ENCODE data around the gene OGFOD3.
"Not testable (repeated sequence)": the region's sequence is repeated elsewhere in the genome, so short reads cannot be mapped to it uniquely, and the experiment has no call there.

OGFOD3 gene, protein sequence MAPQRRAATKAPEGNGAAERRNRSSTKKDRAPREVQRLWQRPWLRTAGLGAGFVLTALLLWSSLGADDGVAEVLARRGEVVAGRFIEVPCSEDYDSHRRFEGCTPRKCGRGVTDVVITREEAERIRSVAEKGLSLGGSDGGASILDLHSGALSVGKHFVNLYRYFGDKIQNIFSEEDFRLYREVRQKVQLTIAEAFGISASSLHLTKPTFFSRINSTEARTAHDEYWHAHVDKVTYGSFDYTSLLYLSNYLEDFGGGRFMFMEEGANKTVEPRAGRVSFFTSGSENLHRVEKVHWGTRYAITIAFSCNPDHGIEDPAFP

DNA sequence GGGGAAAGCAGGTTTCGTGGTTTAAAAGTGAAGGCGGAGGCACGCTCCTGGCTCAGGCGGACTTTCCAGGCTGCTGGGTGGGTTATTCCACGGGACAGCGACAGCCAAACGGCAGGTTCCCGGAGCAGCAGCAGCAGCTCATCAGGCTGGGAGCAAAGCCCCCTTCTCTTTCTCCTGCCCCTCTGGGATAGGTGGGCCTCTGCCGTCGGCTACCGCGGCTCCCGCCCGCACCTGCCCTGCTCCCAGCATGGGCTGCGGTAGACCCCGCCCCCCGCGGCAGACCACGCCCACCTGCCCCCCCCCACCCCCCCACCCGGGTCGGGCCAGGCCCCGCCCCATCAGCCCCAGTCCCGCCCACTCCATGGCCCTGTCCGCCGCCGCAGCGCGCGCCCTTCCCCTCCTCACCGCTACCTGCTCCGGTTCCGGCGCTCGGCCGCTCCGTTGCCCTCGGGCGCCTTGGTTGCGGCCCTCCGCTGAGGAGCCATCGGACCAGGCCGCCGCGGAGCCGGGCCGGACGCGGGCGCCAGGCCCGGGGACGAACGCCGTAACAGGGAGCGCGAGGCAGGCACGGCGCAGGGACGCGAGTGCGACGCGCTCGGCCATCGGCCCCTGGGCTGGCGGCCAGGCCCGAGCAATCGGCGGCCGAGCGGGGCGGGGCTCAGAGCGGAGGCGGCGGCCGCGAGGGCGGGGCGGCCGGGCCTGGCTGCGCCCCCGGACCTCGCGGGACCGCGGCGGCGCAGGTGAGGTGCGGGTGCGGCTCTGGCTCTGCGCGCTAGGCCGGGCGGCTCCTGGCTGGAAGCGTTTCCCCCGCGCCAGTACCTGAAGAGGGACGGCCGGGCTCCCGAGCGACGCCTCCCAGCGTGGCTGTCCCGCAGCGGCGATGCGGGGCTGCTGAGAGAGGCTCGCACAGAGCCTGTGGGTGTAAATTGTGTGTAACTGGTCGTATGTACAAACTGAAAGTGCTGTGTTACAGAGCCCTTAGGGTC lies at the start of gene OGFOD3, which contains the start of gene HEXD:
Gene OGFOD3 (minus strand): TSS at position 586 of the 986 bp plus-strand sequence. CDS start 101 bp downstream, at position 485.
Gene HEXD (plus strand): TSS at position 347 of the 986 bp plus-strand sequence. CDS start 1,453 bp downstream, outside the sequence.
- DNase-seq: peak; percentile 87

DNA sequence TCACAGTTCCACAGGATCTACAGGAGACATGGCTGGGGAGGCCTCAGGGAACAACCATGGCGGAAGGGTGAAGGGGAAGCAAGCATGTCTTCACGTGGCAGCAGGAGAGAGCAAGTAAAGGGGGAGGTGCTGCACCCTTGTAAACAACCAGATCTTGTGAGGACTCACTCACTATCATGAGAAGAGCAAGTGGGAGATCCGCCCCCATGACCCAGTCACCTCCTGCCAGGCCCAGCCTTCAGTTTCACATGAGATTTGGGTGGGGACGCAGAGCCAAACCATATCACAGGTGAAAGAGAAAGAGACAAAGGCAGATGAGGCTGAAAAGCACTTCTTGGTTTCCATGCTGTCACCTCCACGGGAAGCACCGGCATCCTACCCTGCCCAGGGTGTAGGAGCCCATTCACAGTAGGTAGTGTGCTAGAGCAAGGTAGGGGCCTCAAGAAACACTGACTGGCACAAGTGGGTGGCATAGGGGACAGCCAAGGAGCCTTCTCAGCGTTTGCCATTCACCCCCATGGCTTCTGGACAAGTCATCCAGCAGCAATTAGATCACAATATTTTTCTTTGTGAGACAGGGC lies 46.7 kb upstream of the OGFOD3 start:
- no peak for DNase-seq

DNA sequence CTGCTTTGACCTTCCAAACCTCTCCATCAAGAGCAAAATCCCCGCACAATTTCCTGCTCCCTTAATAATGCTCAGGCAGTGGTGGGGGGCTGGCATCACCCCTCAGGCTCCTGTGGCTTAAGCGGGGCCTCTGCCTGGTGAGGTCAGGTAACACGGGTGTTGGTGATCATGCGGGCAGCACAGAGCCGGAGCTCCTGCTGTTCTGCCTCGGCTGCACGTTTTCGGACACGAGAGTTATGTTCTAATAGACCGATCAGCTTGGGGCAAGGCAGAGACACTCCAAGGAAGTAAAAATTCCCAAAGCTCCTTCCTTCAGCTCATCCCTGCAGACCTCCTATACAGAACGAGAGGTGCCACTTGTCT lies 46.2 kb upstream of the OGFOD3 start:
- no peak for DNase-seq

DNA sequence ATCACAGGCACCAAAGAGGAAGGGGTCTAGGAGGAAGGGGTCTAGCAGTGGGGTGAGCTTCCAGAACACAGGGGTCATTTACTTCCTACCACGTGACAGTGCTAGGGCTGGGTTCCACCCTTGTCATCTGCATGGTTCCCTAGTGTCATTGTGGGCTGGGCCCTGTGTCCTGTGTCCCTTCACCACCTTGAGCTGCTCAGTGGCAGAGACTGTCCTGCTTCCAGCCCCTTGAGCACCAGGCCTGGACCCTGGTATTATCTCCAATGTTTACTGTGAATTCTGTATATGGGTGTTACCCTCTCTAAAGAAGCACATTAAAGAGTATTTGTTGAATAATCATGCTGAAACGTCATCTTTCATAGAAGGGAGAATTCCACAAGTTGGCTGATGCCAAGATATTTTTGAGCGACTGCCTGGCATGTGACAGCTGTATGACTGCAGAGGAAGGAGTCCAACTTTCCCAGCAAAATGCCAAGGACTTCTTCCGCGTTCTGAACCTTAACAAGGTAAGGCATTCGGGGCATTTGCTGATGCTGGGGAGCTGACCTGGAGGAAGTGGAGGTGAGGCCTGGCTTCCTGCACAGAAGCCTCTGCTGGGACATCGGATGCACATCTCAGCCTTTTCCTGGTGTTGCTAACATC lies 45.7 kb upstream of the OGFOD3 start:
- no peak for DNase-seq

DNA sequence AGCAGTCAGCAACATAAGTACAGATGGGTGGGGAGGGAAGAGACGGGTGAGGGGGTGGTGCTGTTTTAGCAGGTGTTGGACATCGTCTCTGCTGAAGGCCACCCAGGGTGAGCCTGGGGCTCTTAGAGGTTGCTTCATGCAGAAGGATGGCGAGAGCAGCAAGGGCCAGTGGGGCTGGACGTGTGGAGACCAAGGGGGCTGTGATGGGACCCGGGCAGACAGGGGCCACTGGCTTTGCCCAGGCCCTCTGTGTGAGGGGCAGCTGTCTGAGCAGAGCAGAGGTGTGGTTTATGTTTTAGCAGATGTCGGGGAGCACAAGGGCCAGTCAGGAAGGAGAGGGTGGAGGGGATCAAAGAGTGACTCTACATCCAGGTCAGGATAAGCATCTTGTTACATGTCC lies 45.0 kb upstream of the OGFOD3 start:
- no peak for DNase-seq

DNA sequence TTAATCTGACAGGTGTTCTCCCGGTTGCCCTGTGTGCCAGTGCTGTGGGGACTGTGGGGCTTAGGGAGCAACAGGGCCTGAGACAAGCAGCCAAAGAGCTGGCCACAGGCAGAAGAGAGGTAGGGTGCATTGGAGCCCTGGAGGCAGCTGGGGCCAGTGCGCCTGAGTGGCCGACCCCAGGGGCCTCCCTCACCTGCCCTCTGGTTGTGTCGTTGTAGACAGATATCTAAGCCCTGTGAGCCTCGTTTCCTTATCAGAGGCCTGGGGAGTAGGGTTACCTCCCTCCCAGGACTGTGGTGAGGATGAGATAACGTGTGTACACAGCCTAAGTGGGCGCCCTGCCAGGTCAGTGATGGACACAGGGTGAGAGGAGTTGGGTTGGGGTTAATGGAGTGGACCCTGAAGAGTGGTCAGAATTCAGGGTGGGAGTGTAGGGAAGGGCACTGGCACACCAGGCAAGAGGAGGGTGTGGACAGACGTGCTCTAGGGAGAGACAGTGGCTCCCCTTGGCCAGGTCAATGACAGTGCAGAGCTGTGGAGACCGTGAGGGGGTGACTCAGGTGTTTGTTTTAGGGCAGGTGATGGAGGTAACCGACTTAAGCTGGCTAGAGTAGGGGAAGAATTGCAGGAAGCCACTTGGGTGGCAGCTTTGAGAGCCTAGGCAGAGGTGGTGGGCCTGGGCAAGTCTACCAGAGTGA lies 43.6 kb upstream of the OGFOD3 start:
- DNase-seq: no peak

DNA sequence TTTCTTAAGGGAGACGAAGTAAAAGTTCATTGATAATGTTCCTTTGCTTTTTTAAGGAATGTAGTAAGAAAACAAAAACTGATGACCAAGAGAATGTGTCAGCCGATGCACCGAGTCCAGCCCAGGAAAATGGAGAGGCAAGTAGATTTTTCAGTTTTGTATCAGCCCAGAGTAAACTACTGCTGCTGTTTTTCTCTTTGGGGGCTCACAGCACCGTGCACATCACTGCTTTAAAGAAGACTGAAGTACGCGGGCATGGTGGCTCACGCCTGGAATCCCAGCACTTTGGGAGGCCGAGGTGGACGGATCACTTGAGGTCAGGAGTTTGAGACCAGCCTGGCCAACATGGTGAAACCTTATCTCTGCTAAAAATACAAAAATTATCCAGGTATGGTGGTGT lies 41.5 kb upstream of the OGFOD3 start:
- not testable (repeated sequence) for DNase-seq

DNA sequence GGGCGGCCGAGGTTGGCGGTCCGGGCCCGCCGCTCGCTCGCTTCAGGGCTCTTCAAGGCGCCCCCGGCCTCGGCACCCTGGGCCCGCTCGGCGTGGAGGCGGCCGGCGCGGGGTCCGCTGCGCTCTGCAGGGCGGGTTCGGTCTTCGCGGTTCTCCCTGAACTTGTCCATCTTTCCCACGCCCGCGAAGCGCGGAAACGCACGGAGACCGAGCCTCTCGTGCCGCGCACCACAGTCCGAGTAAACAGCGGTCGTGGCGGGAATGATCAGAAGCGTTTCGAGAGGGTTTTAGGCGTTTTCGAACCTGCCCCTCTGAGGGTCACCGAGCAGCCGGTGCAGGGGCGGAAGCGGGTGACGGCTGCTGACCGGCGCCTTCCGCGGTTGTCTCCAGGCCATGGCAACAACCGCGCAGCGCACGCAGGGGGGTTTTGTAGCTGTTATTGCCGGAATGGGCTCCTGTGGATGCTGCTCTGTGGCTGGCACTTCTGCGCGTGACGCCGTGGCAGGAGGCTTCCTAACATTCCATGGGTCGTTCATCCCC lies 40.6 kb upstream of the OGFOD3 start:
- DNase-seq: no peak

DNA sequence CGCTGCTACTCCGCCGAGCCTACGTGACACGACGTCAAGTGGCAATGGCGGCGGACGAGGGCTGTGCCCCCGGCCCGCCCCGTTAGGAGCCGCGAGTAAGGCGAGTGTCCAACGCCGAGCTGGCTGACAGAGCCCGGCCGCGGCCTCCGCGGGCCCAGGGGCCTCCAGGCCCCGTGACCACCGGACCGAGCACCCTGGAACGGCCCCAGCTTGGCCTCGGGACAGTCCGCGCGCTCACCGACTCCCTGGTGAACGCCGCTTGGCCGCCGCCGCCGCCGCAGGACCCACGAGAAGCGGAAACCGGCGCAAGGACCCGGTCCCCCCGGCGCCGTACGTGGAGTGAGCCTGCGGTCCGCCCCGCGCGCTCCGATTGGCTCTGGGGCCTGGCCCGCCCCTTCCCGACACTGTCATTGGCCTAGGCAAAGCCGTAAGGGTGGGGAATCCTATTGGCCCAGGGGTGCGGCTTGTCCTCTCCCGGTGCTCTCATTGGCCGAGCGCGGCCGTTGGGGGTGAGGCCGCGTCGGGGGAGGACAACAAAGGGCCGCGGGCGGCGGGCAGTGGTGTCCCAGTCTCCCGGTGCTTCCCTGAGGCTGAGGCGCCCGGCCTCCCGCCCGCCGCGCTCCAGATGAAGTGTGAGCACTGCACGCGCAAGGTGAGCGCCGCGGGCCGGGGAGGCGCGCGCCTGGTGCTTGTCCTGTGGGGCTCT lies 39.9 kb upstream of the OGFOD3 start, which contains the start of gene NARF:
Gene NARF (plus strand): TSS at position 563 of the 706 bp plus-strand sequence. CDS start 63 bp downstream, at position 626.
- peak; percentile 99 for DNase-seq

DNA sequence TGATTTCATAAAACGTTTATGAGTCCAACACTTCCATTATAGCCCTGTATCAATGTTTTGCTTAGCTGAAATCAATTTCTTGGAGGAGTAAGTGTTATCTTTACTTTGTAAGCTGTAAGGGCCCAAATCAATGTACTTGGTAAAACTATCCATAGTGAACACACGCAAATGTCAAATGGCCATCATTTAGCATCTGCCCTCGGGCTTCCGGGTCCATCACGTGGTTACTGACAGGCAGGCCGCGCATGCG lies 39.5 kb upstream of the OGFOD3 start:
- no peak for DNase-seq

DNA sequence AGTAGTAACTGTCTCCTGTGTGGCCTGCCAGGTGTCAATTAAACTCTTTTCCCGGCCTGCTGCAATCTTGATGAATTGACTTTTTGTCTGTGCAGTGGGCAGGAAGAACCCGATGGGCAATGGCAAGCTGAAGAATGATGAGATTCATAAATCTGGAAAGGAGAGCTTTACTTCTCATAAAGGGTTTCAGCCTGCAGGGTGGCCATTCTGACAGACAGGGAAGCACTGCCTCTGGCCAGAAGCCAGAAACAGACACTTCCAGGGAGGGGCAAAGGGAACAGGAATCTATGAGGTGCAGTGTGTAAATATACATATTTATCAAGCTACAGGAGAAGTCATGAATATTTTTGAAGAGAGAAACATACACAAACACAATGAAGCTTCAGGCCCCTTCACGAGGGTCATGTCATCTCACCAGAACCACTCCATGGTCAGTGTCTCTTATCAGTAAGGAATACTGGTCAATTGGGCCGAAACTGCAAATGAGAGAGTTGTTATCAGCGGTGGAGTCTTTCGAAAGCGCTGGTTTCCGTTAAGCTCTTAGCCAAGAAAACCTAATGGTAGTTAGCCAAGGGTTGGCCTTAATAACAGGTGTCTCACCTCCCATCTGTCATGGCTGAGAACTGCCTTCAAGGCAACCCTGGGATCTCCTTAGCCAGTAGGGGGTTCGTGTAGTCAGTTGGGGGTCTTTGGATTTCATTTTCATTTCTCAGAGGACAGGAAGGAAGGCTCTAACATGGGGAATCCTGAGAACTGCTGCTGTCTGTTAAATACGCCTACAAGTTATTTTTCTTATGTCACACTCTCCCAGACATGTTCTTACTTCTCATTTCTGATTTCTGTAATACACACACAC lies 38.9 kb upstream of the OGFOD3 start:
- no peak for DNase-seq

DNA sequence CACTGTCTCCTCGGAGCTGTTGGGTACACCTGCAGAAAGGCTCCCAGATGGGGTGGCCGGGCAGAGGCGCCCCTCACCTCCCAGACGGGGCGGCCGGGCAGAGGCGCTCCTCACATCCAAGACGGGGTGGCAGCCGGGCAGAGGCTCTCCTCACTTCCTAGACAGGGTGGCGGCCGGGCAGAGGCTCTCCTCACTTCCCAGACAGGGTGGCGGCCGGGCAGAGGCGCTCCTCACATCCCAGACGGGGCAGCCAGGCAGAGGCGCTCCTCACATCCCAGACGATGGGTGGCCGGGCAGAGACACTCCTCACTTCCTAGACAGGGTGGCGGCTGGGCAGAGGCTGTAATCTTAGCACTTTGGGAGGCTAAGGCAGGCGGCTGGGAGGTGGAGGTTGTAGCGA lies 35.3 kb upstream of the OGFOD3 start:
- DNase-seq: not testable (repeated sequence)

DNA sequence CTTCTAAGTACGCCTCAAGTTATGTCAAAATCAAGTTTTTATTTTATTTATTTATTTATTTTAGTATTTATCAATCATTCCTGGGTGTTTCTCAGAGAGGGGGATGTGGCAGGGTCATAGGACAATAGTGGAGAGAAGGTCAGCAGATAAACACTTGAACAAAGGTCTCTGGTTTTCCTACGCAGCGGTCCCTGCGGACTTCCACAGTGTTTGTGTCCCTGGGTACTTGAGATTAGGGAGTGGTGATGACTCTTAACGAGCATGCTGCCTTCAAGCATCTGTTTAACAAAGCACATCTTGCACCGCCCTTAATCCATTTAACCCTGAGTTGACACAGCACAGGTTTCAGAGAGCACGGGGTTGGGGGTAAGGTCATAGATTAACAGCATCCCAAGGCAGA lies 34.8 kb upstream of the OGFOD3 start:
- not testable (repeated sequence) for DNase-seq

DNA sequence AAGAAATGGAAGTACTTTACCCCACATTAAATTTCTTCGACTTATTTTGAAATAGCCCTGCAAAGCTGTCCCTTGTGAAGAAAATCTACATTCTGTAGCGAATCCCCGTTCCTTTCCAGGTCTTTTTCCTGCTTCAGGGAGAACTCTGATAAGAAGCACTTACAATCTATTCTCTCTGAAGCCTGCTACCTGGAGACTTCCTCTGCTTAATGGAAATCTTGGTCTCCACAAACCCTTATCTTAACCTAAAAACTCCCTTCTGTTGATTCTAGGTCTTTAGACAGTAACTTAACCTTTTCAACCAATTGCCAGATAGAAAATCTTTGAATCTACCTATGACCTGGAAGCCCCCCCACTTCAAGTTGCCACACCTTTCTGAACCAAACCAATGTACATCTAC lies 33.8 kb upstream of the OGFOD3 start:
- DNase-seq: no peak

DNA sequence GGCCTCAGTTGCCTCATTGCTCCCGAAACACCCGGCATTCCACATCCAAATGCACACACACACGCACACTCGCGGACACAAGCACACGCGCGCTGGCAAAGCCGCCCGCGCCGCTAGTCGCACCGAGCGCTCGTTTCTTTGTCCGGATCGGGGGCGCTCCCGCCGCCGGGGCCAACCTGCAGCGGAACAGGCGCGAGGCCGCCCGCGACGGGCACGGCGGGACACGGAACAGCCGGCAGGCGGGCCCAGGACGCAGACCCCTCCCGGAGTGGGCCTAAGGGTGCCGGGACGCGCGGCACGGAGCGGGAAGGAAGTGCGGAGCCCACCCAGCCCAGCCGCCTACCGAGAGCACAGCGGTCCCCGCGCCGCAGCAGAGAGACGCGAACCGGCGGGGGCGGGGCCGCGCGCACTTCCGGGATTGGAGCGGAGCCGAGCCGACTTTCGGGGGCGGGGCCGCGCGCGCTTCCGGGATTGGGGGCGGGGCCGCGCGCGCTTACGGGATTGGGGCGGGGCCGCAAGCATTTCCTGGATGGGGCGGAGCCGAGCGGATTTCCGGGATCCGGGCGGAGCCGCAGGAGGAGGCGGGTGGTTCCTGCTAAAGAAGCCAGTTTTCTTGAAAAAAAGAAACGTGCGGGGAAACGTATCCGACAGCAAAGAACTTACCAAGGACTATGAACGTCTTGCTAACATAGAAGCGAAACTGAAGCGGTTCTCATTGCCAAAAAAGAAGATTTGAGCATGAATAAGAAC lies 32.1 kb upstream of the OGFOD3 start, which contains the start of gene CYBC1:
Gene CYBC1 (minus strand): TSS at position 396 of the 750 bp plus-strand sequence. CDS start 1,498 bp downstream, outside the sequence.
- peak; percentile 76 for DNase-seq

DNA sequence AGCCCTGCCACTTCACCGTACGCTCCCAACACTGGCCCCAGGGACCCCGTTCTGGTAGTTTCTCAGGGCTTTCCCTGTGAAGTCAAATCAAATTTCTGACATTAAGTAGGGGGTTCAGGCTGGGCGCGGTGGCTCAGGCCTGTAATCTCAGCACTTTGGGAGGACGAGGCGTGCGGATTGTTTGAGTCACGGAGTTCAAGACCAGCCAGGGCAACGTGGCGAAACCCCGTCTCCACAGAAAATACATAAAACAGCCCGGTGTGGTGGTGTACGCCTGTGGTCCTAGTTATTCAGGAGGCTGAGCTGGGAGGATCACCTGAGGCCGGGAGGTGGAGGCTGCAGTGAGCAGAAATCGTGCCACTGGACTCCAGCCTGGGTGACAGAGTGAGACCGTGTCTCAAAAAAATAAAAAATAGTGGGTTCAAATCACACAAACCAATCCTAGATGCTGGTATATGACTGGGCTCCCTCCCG lies 31.5 kb upstream of the OGFOD3 start:
- DNase-seq: no peak

DNA sequence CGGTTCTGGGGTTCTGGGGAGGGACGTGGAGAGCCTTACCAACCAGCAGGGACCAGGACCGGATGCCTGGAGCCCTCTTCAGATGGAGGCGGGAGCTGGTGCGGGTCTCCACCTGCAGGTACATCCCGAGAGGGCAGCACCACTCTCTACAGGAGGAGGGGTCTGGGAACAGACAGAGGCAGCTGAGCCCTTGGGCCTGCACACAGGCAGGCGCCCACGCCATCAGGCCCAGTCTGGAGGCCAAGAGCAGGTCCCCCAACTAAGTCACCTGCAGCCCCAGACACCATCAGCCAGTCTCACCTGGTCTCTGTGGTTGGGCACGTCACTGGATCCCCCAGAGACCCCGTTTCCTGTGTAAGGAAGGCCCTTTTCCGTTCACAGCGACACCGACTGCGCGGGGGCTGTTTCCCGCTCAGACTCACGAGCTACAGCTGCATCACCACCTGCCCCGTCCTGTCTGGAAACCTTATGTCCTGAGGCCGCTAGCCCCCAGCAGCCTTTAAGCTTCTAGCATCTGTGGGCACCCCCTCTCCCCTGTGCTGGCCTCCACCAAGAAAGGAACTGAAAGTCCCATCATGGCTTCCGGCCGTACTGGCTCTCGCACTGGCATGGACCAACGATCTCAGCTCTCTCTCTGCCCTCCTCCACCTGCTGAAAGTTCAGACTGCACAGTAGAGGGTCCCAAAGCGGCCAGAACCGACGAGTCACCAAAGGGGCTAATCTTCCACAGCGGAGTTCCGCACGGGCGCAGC lies 30.9 kb upstream of the OGFOD3 start:
- DNase-seq: no peak

DNA sequence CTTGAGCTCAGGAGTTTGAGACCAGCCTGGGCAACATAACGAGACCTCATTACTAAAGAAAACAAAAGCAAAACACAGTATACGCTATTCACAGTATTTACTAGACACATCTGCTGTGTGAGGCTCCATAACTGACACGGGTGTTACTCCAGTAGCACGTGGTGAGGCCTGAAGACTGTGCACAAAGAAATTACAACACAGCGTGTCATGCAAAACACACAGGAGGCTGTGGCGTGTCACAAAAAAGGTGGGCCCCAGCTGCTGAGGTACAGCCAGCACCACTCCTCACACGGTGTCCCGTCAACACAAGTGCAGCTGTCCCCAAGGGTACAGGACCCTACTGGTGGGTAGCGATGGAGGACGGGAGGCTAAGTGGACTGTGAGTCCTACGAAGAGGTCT lies 29.5 kb upstream of the OGFOD3 start:
- no peak for DNase-seq

DNA sequence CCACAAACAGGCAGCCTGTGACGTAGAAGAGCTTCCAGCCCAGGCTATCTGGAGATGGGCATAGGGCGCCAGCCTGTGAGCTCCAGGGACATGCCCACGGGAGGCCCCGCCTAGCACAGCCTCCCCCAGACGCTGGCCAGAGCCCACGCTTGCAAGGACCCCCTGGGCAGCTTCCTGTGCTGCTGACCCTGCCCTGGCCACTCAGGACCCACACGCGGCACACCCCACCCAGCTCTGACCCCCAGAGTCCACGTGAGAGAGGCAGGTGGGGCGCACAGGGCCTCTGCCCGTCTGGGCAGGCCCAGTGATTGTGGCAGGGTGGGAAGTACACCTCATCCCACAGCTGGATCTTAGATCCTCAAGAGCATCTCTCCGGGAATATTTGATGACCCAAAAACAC lies 28.3 kb upstream of the OGFOD3 start:
- DNase-seq: no peak

All from NCI-H1092 treated with DMSO at 0.1 percent for 48 hours (cell line).